Ishikawa (cell line): Measurements from ENCODE around the gene GLDC.

Experiments used
- CEBPB ChIP-seq: IDR thresholded peaks from 2 replicates; pipeline ENCODE4 v1.6.1; 2012
- CREB1 ChIP-seq: IDR thresholded peaks from 2 replicates; pipeline ENCODE4 v1.6.1; 2012; ENCODE audit warnings: low read depth
- EGR1 ChIP-seq: IDR thresholded peaks from 2 replicates; pipeline ENCODE4 v1.6.1; 2012
- EP300 ChIP-seq: IDR thresholded peaks from 2 replicates; pipeline ENCODE4 v1.6.1; 2012; ENCODE audit warnings: borderline replicate concordance
- RAD21 ChIP-seq: IDR thresholded peaks from 2 replicates; pipeline ENCODE4 v1.6.1; 2012; ENCODE audit warnings: low read depth
- TAF1 ChIP-seq: IDR thresholded peaks from 2 replicates; pipeline ENCODE4 v1.6.1; 2012; ENCODE audit warnings: low read depth, mild to moderate bottlenecking
- TEAD4 ChIP-seq: IDR thresholded peaks from 2 replicates; pipeline ENCODE4 v1.6.1; 2012
- YY1 ChIP-seq: IDR thresholded peaks from 2 replicates; pipeline ENCODE4 v1.6.1; 2012; ENCODE audit warnings: low read depth
- TF ChIP-seq, protein P1 (sequence below): IDR thresholded peaks from 2 replicates; pipeline ENCODE4 v1.6.1; 2012; ENCODE audit warnings: low read depth, mild to moderate bottlenecking
- TF ChIP-seq, protein P2 (sequence below): IDR thresholded peaks from 2 replicates; pipeline ENCODE4 v1.6.1; 2012
- TF ChIP-seq, protein P3 (sequence below): IDR thresholded peaks from 2 replicates; pipeline ENCODE4 v1.6.1; 2012

DNA sequence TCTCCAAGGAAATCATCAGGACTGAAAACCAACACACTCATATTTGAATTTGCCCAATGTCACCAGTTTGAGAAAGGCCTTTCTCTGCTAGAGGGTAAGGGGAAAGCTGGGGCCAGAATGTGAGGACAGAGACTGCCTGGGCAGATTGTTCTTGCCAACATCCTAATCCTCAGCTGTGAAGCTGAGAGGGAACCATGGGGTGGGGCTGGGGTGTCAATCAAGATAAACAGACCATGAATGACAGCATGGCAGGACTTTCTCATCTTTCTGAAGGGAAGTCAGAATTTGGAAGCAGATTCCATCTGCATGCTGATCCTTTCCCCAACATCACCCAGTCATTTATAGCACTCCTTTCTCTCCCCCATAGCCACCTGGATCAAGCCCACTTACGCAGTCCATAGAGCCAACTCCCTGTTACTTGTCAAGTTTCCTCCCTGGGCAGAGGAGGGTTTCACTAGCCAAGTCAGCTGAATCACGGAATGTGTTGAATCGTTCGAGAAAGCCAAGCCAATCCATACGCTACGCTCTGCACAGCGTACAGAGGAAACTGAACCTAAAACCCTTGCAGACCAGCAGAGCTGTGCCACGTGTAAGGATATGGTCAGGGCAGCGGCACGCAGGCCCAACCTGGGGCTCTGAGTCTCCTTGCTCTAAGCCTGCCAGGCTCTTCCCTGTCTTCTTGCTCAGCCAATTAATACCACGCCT, 14.9 kb downstream of the GLDC start:
- TF ChIP-seq, protein P1, sequence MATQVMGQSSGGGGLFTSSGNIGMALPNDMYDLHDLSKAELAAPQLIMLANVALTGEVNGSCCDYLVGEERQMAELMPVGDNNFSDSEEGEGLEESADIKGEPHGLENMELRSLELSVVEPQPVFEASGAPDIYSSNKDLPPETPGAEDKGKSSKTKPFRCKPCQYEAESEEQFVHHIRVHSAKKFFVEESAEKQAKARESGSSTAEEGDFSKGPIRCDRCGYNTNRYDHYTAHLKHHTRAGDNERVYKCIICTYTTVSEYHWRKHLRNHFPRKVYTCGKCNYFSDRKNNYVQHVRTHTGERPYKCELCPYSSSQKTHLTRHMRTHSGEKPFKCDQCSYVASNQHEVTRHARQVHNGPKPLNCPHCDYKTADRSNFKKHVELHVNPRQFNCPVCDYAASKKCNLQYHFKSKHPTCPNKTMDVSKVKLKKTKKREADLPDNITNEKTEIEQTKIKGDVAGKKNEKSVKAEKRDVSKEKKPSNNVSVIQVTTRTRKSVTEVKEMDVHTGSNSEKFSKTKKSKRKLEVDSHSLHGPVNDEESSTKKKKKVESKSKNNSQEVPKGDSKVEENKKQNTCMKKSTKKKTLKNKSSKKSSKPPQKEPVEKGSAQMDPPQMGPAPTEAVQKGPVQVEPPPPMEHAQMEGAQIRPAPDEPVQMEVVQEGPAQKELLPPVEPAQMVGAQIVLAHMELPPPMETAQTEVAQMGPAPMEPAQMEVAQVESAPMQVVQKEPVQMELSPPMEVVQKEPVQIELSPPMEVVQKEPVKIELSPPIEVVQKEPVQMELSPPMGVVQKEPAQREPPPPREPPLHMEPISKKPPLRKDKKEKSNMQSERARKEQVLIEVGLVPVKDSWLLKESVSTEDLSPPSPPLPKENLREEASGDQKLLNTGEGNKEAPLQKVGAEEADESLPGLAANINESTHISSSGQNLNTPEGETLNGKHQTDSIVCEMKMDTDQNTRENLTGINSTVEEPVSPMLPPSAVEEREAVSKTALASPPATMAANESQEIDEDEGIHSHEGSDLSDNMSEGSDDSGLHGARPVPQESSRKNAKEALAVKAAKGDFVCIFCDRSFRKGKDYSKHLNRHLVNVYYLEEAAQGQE = no peak
- TF ChIP-seq CEBPB (no peak), YY1 (no peak), EP300 (no peak), TEAD4 (no peak), CREB1 (no peak), RAD21 (no peak), TAF1 (no peak), EGR1 (no peak)
- TF ChIP-seq, protein P2, sequence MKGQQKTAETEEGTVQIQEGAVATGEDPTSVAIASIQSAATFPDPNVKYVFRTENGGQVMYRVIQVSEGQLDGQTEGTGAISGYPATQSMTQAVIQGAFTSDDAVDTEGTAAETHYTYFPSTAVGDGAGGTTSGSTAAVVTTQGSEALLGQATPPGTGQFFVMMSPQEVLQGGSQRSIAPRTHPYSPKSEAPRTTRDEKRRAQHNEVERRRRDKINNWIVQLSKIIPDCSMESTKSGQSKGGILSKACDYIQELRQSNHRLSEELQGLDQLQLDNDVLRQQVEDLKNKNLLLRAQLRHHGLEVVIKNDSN = no peak
- TF ChIP-seq, protein P3, sequence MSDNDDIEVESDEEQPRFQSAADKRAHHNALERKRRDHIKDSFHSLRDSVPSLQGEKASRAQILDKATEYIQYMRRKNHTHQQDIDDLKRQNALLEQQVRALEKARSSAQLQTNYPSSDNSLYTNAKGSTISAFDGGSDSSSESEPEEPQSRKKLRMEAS = no peak
